HepG2 (cell line): Measurements from ENCODE around the gene KTN1. TPM values are rescaled to one million over a fixed set of nuclear protein-coding genes. Genes with fewer than 3 reads are reported as not detected.
A peak's percentile ranks its signal among the peaks of the same experiment; 100 is the strongest.

ENCODE experiments used
- AGO1 ChIP-seq: fragments of 200-400 bp; formaldehyde crosslinking; IDR thresholded peaks from 2 replicates; pipeline ENCODE4 v1.6.1; 2017; ENCODE audit warnings: mild to moderate bottlenecking, low read depth, low read length, moderate library complexity; ENCODE audit not compliant: poor library complexity, severe bottlenecking
- ARNT2 ChIP-seq: sonication (generic); formaldehyde crosslinking; IDR thresholded peaks from 2 replicates; pipeline ENCODE4 v1.8.0; 2022; ENCODE audit warnings: mild to moderate bottlenecking, low read depth, missing genetic modification reagents, moderate library complexity
- BRCA1 ChIP-seq: sonication (generic); formaldehyde crosslinking; IDR thresholded peaks from 2 replicates; pipeline ENCODE4 v1.4.0; 2020; ENCODE audit warnings: missing genetic modification reagents
- CENPT ChIP-seq: sonication (generic); formaldehyde crosslinking; IDR thresholded peaks from 2 replicates; pipeline ENCODE4 v1.8.0; 2022; ENCODE audit warnings: low read depth, mild to moderate bottlenecking, moderate library complexity, missing genetic modification reagents
- CHD2 ChIP-seq: IDR thresholded peaks from 2 replicates; pipeline ENCODE4 v1.6.1; 2011; ENCODE audit warnings: low read depth, low read length, improper control_type of control experiment
- FOXM1 ChIP-seq: sonication (generic); formaldehyde crosslinking; IDR thresholded peaks from 2 replicates; pipeline ENCODE4 v1.5.0; 2020; ENCODE audit warnings: missing genetic modification reagents
- GATAD2A ChIP-seq: IDR thresholded peaks from 2 replicates; pipeline ENCODE4 v1.6.1; 2016
- MLXIP ChIP-seq: sonication (generic); formaldehyde crosslinking; IDR thresholded peaks from 2 replicates; pipeline ENCODE4 v1.9.0; 2021; ENCODE audit warnings: missing genetic modification reagents, borderline replicate concordance
- NR3C1 ChIP-seq: sonication (generic); formaldehyde crosslinking; IDR thresholded peaks from 2 replicates; pipeline ENCODE4 v1.4.0; 2020; ENCODE audit warnings: missing genetic modification reagents
- SMAD3 ChIP-seq: sonication (generic); formaldehyde crosslinking; IDR thresholded peaks from 2 replicates; pipeline ENCODE4 v1.4.0; 2020; ENCODE audit warnings: missing genetic modification reagents
- THAP9 ChIP-seq: sonication (generic); formaldehyde crosslinking; IDR thresholded peaks from 2 replicates; pipeline ENCODE4; 2020; ENCODE audit warnings: missing genetic modification reagents, mild to moderate bottlenecking, borderline replicate concordance
- ZEB1 ChIP-seq: IDR thresholded peaks from 2 replicates; pipeline ENCODE4 v1.6.1; 2012; ENCODE audit warnings: mild to moderate bottlenecking, low read depth, inconsistent platforms; ENCODE audit not compliant: insufficient replicate concordance
- ZHX1 ChIP-seq: sonication (generic); formaldehyde crosslinking; IDR thresholded peaks from 2 replicates; pipeline ENCODE4 v1.8.1; 2022; ENCODE audit warnings: low read depth, mild to moderate bottlenecking, missing genetic modification reagents
- ZKSCAN8 ChIP-seq: IDR thresholded peaks from 2 replicates; pipeline ENCODE4 v1.6.1; 2016; ENCODE audit warnings: borderline replicate concordance, missing genetic modification reagents, missing compliant biosample characterization
- ZNF18 ChIP-seq: sonication (generic); formaldehyde crosslinking; IDR thresholded peaks from 2 replicates; pipeline ENCODE4 v1.8.0; 2022; ENCODE audit warnings: mild to moderate bottlenecking, missing genetic modification reagents; ENCODE audit not compliant: insufficient replicate concordance
- ZNF333 ChIP-seq: sonication (generic); formaldehyde crosslinking; IDR thresholded peaks from 2 replicates; pipeline ENCODE4 v1.4.0; 2020; ENCODE audit warnings: mild to moderate bottlenecking, missing genetic modification reagents, borderline replicate concordance
- ZNF446 ChIP-seq: sonication (generic); formaldehyde crosslinking; IDR thresholded peaks from 2 replicates; pipeline ENCODE4 v1.5.0; 2020; ENCODE audit warnings: mild to moderate bottlenecking, missing genetic modification reagents
- ZNF577 ChIP-seq: sonication (generic); formaldehyde crosslinking; IDR thresholded peaks from 2 replicates; pipeline ENCODE4 v1.4.0; 2020; ENCODE audit warnings: mild to moderate bottlenecking, low read depth, missing genetic modification reagents, borderline replicate concordance
- ZNF772 ChIP-seq: sonication (generic); formaldehyde crosslinking; IDR thresholded peaks from 2 replicates; pipeline ENCODE4 v1.5.0; 2020; ENCODE audit warnings: mild to moderate bottlenecking, missing genetic modification reagents
- ZNF891 ChIP-seq: sonication (generic); formaldehyde crosslinking; IDR thresholded peaks from 2 replicates; pipeline ENCODE4 v1.5.0; 2020; ENCODE audit warnings: mild to moderate bottlenecking, missing genetic modification reagents
- polyA plus RNA-seq, 8 experiments: library from polyadenylated mRNA; depleted of rRNA in 3 of 8; stranded (reverse) in 7 of 8; unstranded in 1 of 8; fragments of >200 nt; fragmentation: Illumina TruSeq in 4 of 8; extraction: Trizol in 4 of 8; gene quantifications; 2 replicates each; pipeline versions ENCODE4 v1.2.1 to v1.2.3, GENCODE V29; 2011 to 2016; ENCODE audit warnings: low read depth in 4 of 8, missing spikeins in 1 of 8, mixed read lengths in 1 of 8; ENCODE audit not compliant: insufficient read depth in 1 of 8
- total RNA-seq, 5 experiments: library from RNA; depleted of rRNA; stranded (reverse); fragments of >200 nt; fragmentation: Illumina TruSeq; extraction: Trizol; gene quantifications; 2 replicates each; pipeline ENCODE4 v1.2.3, GENCODE V29; 2016; ENCODE audit warnings: low read depth in 1 of 5

Gene KTN1
- total and polyA plus RNA-seq, 2 of the 13 experiments (the other 11 are each of a cell fraction or from before 2014, with no cell fraction given) = 60.6 to 169 TPM

- peak; percentile 91 for TF ChIP-seq GATAD2A
- TF ChIP-seq ARNT2 (CRISPR knock-in tag) = peak; percentile 38; the same call in 1 of the 2 replicates
- no peak for TF ChIP-seq FOXM1 (CRISPR knock-in tag)
- TF ChIP-seq MLXIP (CRISPR knock-in tag) = no peak
- no peak; the same call in 1 of the 2 replicates for TF ChIP-seq THAP9 (CRISPR knock-in tag)
- TF ChIP-seq ZNF772 (CRISPR knock-in tag) = 0 out of 2 replicates have a peak, but pooled peaks have one; percentile 24
- TF ChIP-seq ZNF446 (CRISPR knock-in tag) = no peak
- peak; percentile 47 for TF ChIP-seq ZNF18 (CRISPR knock-in tag)
- TF ChIP-seq BRCA1 (CRISPR knock-in tag) = no peak
- TF ChIP-seq ZEB1 = peak; percentile 87
- no peak; the same call in 1 of the 2 replicates for TF ChIP-seq ZNF891
- no peak for TF ChIP-seq ZHX1 (CRISPR knock-in tag)
- TF ChIP-seq SMAD3 (CRISPR knock-in tag) = 0 out of 2 replicates have a peak, but pooled peaks have one; percentile 20
- TF ChIP-seq CENPT (CRISPR knock-in tag) = no peak
- TF ChIP-seq ZKSCAN8 = no peak
- no peak for TF ChIP-seq ZNF333 (CRISPR knock-in tag)
- TF ChIP-seq NR3C1 = no peak
- no peak for TF ChIP-seq CHD2
- TF ChIP-seq AGO1 = no peak
- TF ChIP-seq ZNF577 (CRISPR knock-in tag) = no peak
Measured at GRCh38 chr14:55599250-55599879, 19.4 kb downstream of the KTN1 start (continued).
